Measurements from ENCODE around the gene DCUN1D1.

DCUN1D1 gene

GRCh38 chr3:182989566-182989965 lies 9.2 kb upstream of the DCUN1D1 start:
- no peak for DNase-seq (ENCODE audit: extremely low read depth, low read depth)
- no peak overlapping the region for H3K4me3 ChIP-seq (replicated peaks; ENCODE audit: low read depth, low read length)
- TF ChIP-seq CTCF (IDR thresholded peaks at IDR 0.05; ENCODE audit: low read depth, low read length, missing control alignments): no peak

GRCh38 chr3:182986021-182986420 lies 5.7 kb upstream of the DCUN1D1 start:
- DNase-seq (ENCODE audit: extremely low read depth, low read depth): no peak
- H3K4me3 ChIP-seq (replicated peaks; ENCODE audit: low read depth, low read length): no peak overlapping the region
- no peak for TF ChIP-seq CTCF (IDR thresholded peaks at IDR 0.05; ENCODE audit: low read depth, low read length, missing control alignments)

GRCh38 chr3:182983876-182984275 lies 3.5 kb upstream of the DCUN1D1 start:
- no peak for TF ChIP-seq CTCF (IDR thresholded peaks at IDR 0.05; ENCODE audit: low read depth, low read length, missing control alignments)
- no peak for DNase-seq (ENCODE audit: extremely low read depth, low read depth)
- no peak overlapping the region for H3K4me3 ChIP-seq (replicated peaks; ENCODE audit: low read depth, low read length)

- peak overlapping the region; percentile 88 for H3K4me3 ChIP-seq (replicated peaks; ENCODE audit: low read depth, low read length)
- no peak for DNase-seq (ENCODE audit: extremely low read depth, low read depth)
- TF ChIP-seq CTCF (IDR thresholded peaks at IDR 0.05; ENCODE audit: low read depth, low read length, missing control alignments): no peak
These were observed 671 bp upstream of the DCUN1D1 start for GRCh38 chr3:182981038-182981380.

GRCh38 chr3:182979674-182980191 lies 605 bp downstream of the DCUN1D1 start:
- no peak for TF ChIP-seq CTCF (IDR thresholded peaks at IDR 0.05; ENCODE audit: low read depth, low read length, missing control alignments)
- H3K4me3 ChIP-seq (replicated peaks; ENCODE audit: low read depth, low read length): peak overlapping the region; percentile 88
- no peak for DNase-seq (ENCODE audit: extremely low read depth, low read depth)

- no peak for TF ChIP-seq CTCF (IDR thresholded peaks at IDR 0.05; ENCODE audit: low read depth, low read length, missing control alignments)
- no peak for DNase-seq (ENCODE audit: extremely low read depth, low read depth)
- H3K4me3 ChIP-seq (replicated peaks; ENCODE audit: low read depth, low read length): peak overlapping the region; percentile 88
These were observed 1.1 kb downstream of the DCUN1D1 start for GRCh38 chr3:182979103-182979673.

GRCh38 chr3:182978387-182978786 lies 2.0 kb downstream of the DCUN1D1 start:
- TF ChIP-seq CTCF (IDR thresholded peaks at IDR 0.05; ENCODE audit: low read depth, low read length, missing control alignments): no peak

More at GRCh38 chr3:182978387-182978786, 2.0 kb downstream of the DCUN1D1 start:
- no peak for DNase-seq (ENCODE audit: extremely low read depth, low read depth)
- H3K4me3 ChIP-seq (replicated peaks; ENCODE audit: low read depth, low read length): peak overlapping the region; percentile 88
